Measurements from ENCODE around the gene TRIM26. TPM values are rescaled to one million over a fixed set of nuclear protein-coding genes. Genes with fewer than 3 reads are reported as not detected.

Gene TRIM26
- total and polyA plus RNA-seq, 7 donors: 34.2 to 60.4 (median 40.3) TPM

GRCh38 chr6:30150671-30151395, 62.4 kb downstream of the TRIM26 start:
- intact Hi-C loops (cut with DNase I): no loop called here
- 90% methylated on average over 10 of the region's 10 CpGs for WGBS, 2 donors
- no peak for DNase-seq
- Histone ChIP-seq H3K4me1 (no peaks in the 10 kb centered on the region), H3K4me3 (no peak overlapping the region), H3K27ac (no peak overlapping the region), H3K9me3 (no peaks in the 10 kb centered on the region), H3K27me3 (peaks cover 0 to 19% (median 7%) of the 10 kb centered on the region in 3 donors), H3K36me3 (no peaks in the 10 kb centered on the region)
- TF ChIP-seq CTCF (IDR thresholded peaks at IDR 0.05) (no peak), EP300 (IDR thresholded peaks at IDR 0.05) (no peak), POLR2A (IDR thresholded peaks at IDR 0.05) (no peak), POLR2AphosphoS5 (IDR thresholded peaks at IDR 0.05) (no peak)

- TF ChIP-seq POLR2AphosphoS5 (IDR thresholded peaks at IDR 0.05): no peak
- TF ChIP-seq POLR2A (IDR thresholded peaks at IDR 0.05): no peak
- Histone ChIP-seq H3K4me3 (no peak overlapping the region), H3K27ac (no peak overlapping the region), H3K4me1 (no peaks in the 10 kb centered on the region), H3K36me3 (no peaks in the 10 kb centered on the region), H3K9me3 (no peaks in the 10 kb centered on the region), H3K27me3 (peaks cover 0 to 22% (median 7%) of the 10 kb centered on the region in 3 donors)
- 78 to 88% methylated on average over 7 of the region's 7 CpGs for WGBS, 2 donors
- DNase-seq: no peak
- intact Hi-C loops (cut with DNase I): no loop called here
These were observed 63.2 kb downstream of the TRIM26 start for GRCh38 chr6:30149858-30150550.

- Histone ChIP-seq H3K9me3 (no peaks in the 10 kb centered on the region), H3K36me3 (no peaks in the 10 kb centered on the region), H3K4me1 (no peaks in the 10 kb centered on the region), H3K27ac (no peak overlapping the region), H3K27me3 (peaks cover 0 to 28% (median 7%) of the 10 kb centered on the region in 3 donors), H3K4me3 (no peak overlapping the region)
- intact Hi-C loops (cut with DNase I): no loop called here
- no peak for DNase-seq
- no peak for TF ChIP-seq CTCF (IDR thresholded peaks at IDR 0.05)
- 58 to 69% methylated on average over 3 of the region's 3 CpGs for WGBS, 2 donors
These were observed 64.0 kb downstream of the TRIM26 start for GRCh38 chr6:30149234-30149633.

- no peaks in the 10 kb centered on the region for H3K36me3 ChIP-seq
- no peaks in the 10 kb centered on the region for H3K9me3 ChIP-seq
- WGBS, 2 donors: 81 to 86% methylated on average over 3 of the region's 3 CpGs
- H3K4me3 ChIP-seq: no peak overlapping the region
- no peak overlapping the region for H3K27ac ChIP-seq
- no peak for TF ChIP-seq POLR2AphosphoS5 (IDR thresholded peaks at IDR 0.05)
- TF ChIP-seq CTCF (IDR thresholded peaks at IDR 0.05): no peak
- TF ChIP-seq POLR2A (IDR thresholded peaks at IDR 0.05): no peak
- TF ChIP-seq EP300 (IDR thresholded peaks at IDR 0.05): no peak
- DNase-seq: no peak
- intact Hi-C loops (cut with DNase I): no loop called here
- H3K4me1 ChIP-seq: no peaks in the 10 kb centered on the region
- peaks cover 0 to 27% (median 7%) of the 10 kb centered on the region in 3 donors for H3K27me3 ChIP-seq
These were observed 66.1 kb downstream of the TRIM26 start for GRCh38 chr6:30147096-30147495.

GRCh38 chr6:30145818-30146217, 67.4 kb downstream of the TRIM26 start:
- intact Hi-C loops (cut with DNase I): no loop called here
- H3K27me3 ChIP-seq: peaks cover 0 to 27% (median 7%) of the 10 kb centered on the region in 3 donors
- no peak overlapping the region for H3K4me3 ChIP-seq
- H3K4me1 ChIP-seq: no peaks in the 10 kb centered on the region
- DNase-seq: no peak
- no peak overlapping the region for H3K27ac ChIP-seq
- WGBS, 2 donors: 70 to 76% methylated on average over 7 of the region's 7 CpGs
- H3K36me3 ChIP-seq: no peaks in the 10 kb centered on the region
- TF ChIP-seq POLR2AphosphoS5 (IDR thresholded peaks at IDR 0.05): no peak
- no peak for TF ChIP-seq EP300 (IDR thresholded peaks at IDR 0.05)
- TF ChIP-seq POLR2A (IDR thresholded peaks at IDR 0.05): no peak
- no peak for TF ChIP-seq CTCF (IDR thresholded peaks at IDR 0.05)
- H3K9me3 ChIP-seq: no peaks in the 10 kb centered on the region
